Activated B cell treated with CpG ODN at 0.5 μM for 24 hours (primary cell): ENCODE data around the gene LINGO4. TPM values are rescaled to one million over a fixed set of nuclear protein-coding genes. Genes with fewer than 3 reads are reported as not detected.

ENCODE experiments used
- ATAC-seq: fragments of 200-7000 bp; cut with Tn5 transposase; one replicate; pipeline ENCODE4 v1.10.0; 2021; ENCODE audit warnings: low read depth, mild to moderate bottlenecking, moderate library complexity
- CTCF ChIA-PET: fragments of 350-600 bp; sonication (Branson Sonifier 250); formaldehyde crosslinking; loops from one replicate; lab custom pipeline; 2021; ENCODE audit warnings: antibody characterized with exemption; lab: Charles Lee
- POLR2A ChIA-PET: fragments of 350-600 bp; sonication (Branson Sonifier 250); formaldehyde crosslinking; loops from one replicate; lab custom pipeline; 2021; ENCODE audit warnings: antibody characterized with exemption; lab: Charles Lee
- DNase-seq: peaks from one replicate; pipeline ENCODE4 v3.0.0; 2022
- H3K27ac Mint-ChIP-seq: one replicate; pipeline ENCODE4 v1.8.0; 2020; ENCODE audit warnings: mixed read lengths
- H3K27me3 Mint-ChIP-seq: one replicate; pipeline ENCODE4 v1.8.0; 2021; ENCODE audit warnings: mixed read lengths
- H3K36me3 Mint-ChIP-seq: one replicate; pipeline ENCODE4 v1.8.0; 2021; ENCODE audit warnings: low read depth, mixed read lengths
- H3K4me1 Mint-ChIP-seq: one replicate; pipeline ENCODE4 v1.8.0; 2021; ENCODE audit warnings: mixed read lengths
- H3K4me3 Mint-ChIP-seq: one replicate; pipeline ENCODE4 v1.8.0; 2020; ENCODE audit warnings: mild to moderate bottlenecking, mixed read lengths
- H3K9me3 Mint-ChIP-seq: one replicate; pipeline ENCODE4 v1.8.0; 2020; ENCODE audit warnings: mixed read lengths
- intact Hi-C: fragments of 100-400 bp; cut with micrococcal nuclease; formaldehyde crosslinking; loops from one replicate; pipeline ENCODE4 v1.15.1; 2024
- total RNA-seq: library from RNA; stranded (reverse); gene quantifications from 2 replicates; pipeline ENCODE4 v1.2.3, GENCODE V29; 2022
- TF ChIP-seq, protein P1 (sequence below): fragments of 200-600 bp; IDR thresholded peaks from one replicate; pipeline ENCODE4 v1.8.0; 2022; ENCODE audit warnings: antibody characterized with exemption, mild to moderate bottlenecking

Gene LINGO4
- total RNA-seq, 1 donor from 2014 or later = not detected

DNA sequence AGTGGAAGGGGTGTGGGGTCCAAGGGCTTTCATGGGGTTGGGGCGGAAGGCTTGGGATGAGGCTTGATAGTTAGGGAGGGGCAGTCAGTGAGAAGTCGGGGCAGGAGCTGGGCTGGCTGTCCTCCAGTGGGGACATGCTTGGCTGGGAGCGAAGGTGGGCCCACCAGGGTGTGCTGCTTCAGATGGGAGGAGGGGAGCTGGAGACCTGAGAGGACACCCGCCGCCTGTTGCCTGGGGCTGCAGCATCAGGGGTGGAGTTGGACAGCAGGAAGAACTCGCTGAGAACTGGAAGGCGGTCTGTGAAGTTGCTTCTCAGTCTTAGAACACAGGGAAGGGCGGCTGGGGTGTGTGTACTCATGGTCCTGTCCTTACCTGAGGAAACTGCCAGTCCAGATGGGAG lies 46.7 kb upstream of the LINGO4 start:
- TF ChIP-seq, protein P1, sequence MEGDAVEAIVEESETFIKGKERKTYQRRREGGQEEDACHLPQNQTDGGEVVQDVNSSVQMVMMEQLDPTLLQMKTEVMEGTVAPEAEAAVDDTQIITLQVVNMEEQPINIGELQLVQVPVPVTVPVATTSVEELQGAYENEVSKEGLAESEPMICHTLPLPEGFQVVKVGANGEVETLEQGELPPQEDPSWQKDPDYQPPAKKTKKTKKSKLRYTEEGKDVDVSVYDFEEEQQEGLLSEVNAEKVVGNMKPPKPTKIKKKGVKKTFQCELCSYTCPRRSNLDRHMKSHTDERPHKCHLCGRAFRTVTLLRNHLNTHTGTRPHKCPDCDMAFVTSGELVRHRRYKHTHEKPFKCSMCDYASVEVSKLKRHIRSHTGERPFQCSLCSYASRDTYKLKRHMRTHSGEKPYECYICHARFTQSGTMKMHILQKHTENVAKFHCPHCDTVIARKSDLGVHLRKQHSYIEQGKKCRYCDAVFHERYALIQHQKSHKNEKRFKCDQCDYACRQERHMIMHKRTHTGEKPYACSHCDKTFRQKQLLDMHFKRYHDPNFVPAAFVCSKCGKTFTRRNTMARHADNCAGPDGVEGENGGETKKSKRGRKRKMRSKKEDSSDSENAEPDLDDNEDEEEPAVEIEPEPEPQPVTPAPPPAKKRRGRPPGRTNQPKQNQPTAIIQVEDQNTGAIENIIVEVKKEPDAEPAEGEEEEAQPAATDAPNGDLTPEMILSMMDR = no peak
- Mint-ChIP-seq H3K4me1 (no peaks in the 10 kb centered on the region), H3K36me3 (no peaks in the 10 kb centered on the region), H3K27me3 (peaks cover 18% of the 10 kb centered on the region), H3K27ac (no peak overlapping the region), H3K4me3 (no peak overlapping the region), H3K9me3 (no peaks in the 10 kb centered on the region)
- CTCF ChIA-PET = no interaction called here
- intact Hi-C loops = no loop called here
- no peak for ATAC-seq
- no peak for DNase-seq
- POLR2A ChIA-PET = interaction anchor here (0.6 kb wide), 1 partner anchor 363 kb away, joined by 5 read pairs; no protein-coding TSS in a partner anchor

DNA sequence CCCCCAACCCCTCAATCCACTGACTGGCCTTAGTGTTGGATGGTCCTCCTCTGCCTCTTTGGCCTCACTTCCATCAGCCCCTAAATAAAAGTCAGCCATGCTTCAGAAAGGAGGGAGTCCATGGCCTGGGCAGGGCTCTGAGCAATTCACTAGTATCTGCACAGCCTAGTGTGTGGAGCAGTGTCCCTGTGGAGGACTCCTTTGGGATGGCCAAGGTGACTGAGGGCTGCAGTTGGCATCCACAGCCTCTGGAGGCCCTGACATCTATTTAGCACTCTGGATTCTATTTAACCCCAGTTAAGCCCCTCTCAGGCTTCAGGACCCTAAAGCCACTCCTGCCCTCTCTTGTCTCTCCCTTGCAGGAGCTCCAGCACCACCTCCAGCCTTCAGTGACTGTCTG lies 44.7 kb upstream of the LINGO4 start:
- Mint-ChIP-seq H3K4me3 (no peak overlapping the region), H3K9me3 (no peaks in the 10 kb centered on the region), H3K4me1 (peaks cover 2% of the 10 kb centered on the region), H3K36me3 (no peaks in the 10 kb centered on the region), H3K27ac (no peak overlapping the region), H3K27me3 (peaks cover 18% of the 10 kb centered on the region)
- POLR2A ChIA-PET = no interaction called here
- CTCF ChIA-PET = no interaction called here
- TF ChIP-seq, protein P1 = no peak
- no peak for ATAC-seq
- no peak for DNase-seq
- intact Hi-C loops = no loop called here

- ATAC-seq (no peak), DNase-seq (no peak)
- intact Hi-C loops = no loop called here
- ChIA-PET POLR2A (no interaction called here), CTCF (interaction anchor here (0.5 kb wide), 1 partner anchor 132 kb away, joined by 3 read pairs; no protein-coding TSS in a partner anchor)
- no peaks in the 10 kb centered on the region for H3K9me3 Mint-ChIP-seq
- TF ChIP-seq, protein P1 = no peak
- peaks cover 18% of the 10 kb centered on the region for H3K27me3 Mint-ChIP-seq
- peaks cover 9% of the 10 kb centered on the region for H3K4me1 Mint-ChIP-seq
- H3K27ac Mint-ChIP-seq = no peak overlapping the region
- H3K4me3 Mint-ChIP-seq = no peak overlapping the region
- H3K36me3 Mint-ChIP-seq = no peaks in the 10 kb centered on the region
These were observed 43.9 kb upstream of the LINGO4 start for GRCh38 chr1:151849126-151849525.

DNA sequence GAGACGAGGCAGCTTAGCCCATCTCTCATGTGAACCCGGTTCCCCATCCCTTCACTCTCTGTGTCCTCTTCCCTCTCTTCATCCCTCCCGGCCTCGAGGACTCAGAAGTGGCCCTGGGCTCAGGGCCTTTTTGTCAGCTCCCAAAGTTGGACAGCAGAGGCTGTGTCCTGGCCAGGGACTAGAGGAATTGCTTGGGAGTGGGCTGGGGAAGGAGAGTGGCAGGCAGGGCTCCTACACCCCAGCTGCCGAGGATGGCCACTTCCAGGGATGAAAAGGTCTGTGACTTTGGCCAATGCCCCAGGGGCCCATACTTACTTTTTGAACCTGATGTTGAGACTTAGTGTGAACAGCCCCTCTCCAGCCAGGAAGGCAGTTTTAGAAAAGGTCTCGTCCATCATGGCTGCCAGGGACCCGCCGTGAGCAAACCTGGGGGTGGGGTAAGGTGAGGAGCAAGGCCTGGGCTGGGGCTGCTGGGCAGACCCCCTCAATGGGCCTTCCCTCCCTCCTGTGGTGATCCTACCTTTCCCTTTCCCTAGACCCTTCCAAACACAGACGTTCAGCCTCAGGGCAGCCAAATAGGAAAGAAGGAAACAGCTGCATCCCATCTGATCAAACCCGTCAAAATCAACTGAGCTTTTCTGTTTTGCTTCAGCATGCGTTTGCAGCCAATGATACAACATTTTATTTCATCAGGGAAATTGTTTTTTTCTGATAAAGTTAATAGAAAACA lies 42.8 kb upstream of the LINGO4 start:
- H3K9me3 Mint-ChIP-seq = no peaks in the 10 kb centered on the region
- H3K4me3 Mint-ChIP-seq = no peak overlapping the region
- intact Hi-C loops = no loop called here
- H3K4me1 Mint-ChIP-seq = peaks cover 18% of the 10 kb centered on the region
- ATAC-seq (no peak), DNase-seq (no peak)
- TF ChIP-seq, protein P1 = no peak
- peaks cover 18% of the 10 kb centered on the region for H3K27me3 Mint-ChIP-seq
- no peaks in the 10 kb centered on the region for H3K36me3 Mint-ChIP-seq
- ChIA-PET CTCF (no interaction called here), POLR2A (no interaction called here)
- H3K27ac Mint-ChIP-seq = no peak overlapping the region

- peaks cover 20% of the 10 kb centered on the region for H3K4me1 Mint-ChIP-seq
- ChIA-PET CTCF (interaction anchor here (0.8 kb wide), 1 partner anchor 13 kb away, joined by 3 read pairs; no protein-coding TSS in a partner anchor), POLR2A (interaction anchor here (0.6 kb wide), 1 partner anchor 200 kb away, joined by 3 read pairs; no protein-coding TSS in a partner anchor)
- H3K4me3 Mint-ChIP-seq = no peak overlapping the region
- no peaks in the 10 kb centered on the region for H3K36me3 Mint-ChIP-seq
- intact Hi-C loops = no loop called here
- H3K9me3 Mint-ChIP-seq = no peaks in the 10 kb centered on the region
- ATAC-seq = no peak
- no peak overlapping the region for H3K27ac Mint-ChIP-seq
- TF ChIP-seq, protein P1 = no peak
- peaks cover 15% of the 10 kb centered on the region for H3K27me3 Mint-ChIP-seq
- no peak for DNase-seq
These were observed 41.5 kb upstream of the LINGO4 start for GRCh38 chr1:151846686-151847237.
